Erythroblast (primary cell): ENCODE measurements around the gene GAPDH.
"Not testable (repeated sequence)": the region's sequence is repeated elsewhere in the genome, so short reads cannot be mapped to it uniquely, and the experiment has no call there.

Experiments
- GATA1 ChIP-seq: IDR thresholded peaks from 2 replicates; pipeline ENCODE4 v1.6.1; 2011; ENCODE audit warnings: low read depth, mild to moderate bottlenecking, control low read depth, low read length, moderate library complexity
- POLR2A ChIP-seq: IDR thresholded peaks from 2 replicates; pipeline ENCODE4 v1.6.1; 2011; ENCODE audit warnings: mild to moderate bottlenecking, low read length

GRCh38 chr12:6558014-6558760 is 23.9 kb downstream of the GAPDH start:
- not testable (repeated sequence) for TF ChIP-seq POLR2A, GATA1
